Mesothelial cell of epicardium (in vitro differentiated cells): Measurements from ENCODE around the gene COX14. TPM values are rescaled to one million over a fixed set of nuclear protein-coding genes. Genes with fewer than 3 reads are reported as not detected.
A peak's percentile ranks its signal among the peaks of the same experiment; 100 is the strongest.

Experiments used
- DNase-seq, 2 experiments: peaks; one replicate each; pipeline ENCODE4 v3.0.0; 2021; ENCODE audit warnings: low spot score in 2 of 2; ENCODE audit not compliant: unreplicated experiment in 2 of 2
- H3K27ac Mint-ChIP-seq: 2 replicates; pipeline ENCODE4 v1.8.0; 2021; ENCODE audit warnings: mixed read lengths
- H3K27me3 Mint-ChIP-seq: 2 replicates; pipeline ENCODE4 v1.8.0; 2021; ENCODE audit warnings: low read depth, mixed read lengths
- H3K36me3 Mint-ChIP-seq: 2 replicates; pipeline ENCODE4 v1.8.0; 2021; ENCODE audit warnings: mixed read lengths
- H3K4me1 Mint-ChIP-seq: 2 replicates; pipeline ENCODE4 v1.8.0; 2021; ENCODE audit warnings: mixed read lengths
- H3K4me3 Mint-ChIP-seq: 2 replicates; pipeline ENCODE4 v1.8.0; 2021; ENCODE audit warnings: mild to moderate bottlenecking, moderate library complexity, mixed read lengths
- H3K9me3 Mint-ChIP-seq: 2 replicates; pipeline ENCODE4 v1.8.0; 2021; ENCODE audit warnings: mixed read lengths
- CTCF ChIP-seq: fragments of 200-600 bp; sonication (generic); IDR thresholded peaks from one replicate; pipeline ENCODE4 v1.5.0; 2021; ENCODE audit warnings: antibody characterized with exemption; ENCODE audit not compliant: unreplicated experiment
- total RNA-seq: library from RNA; stranded (reverse); gene quantifications from 3 replicates; pipeline ENCODE4 v1.2.1, GENCODE V29; 2021

The COX14 gene
- total RNA-seq, 1 donor from 2014 or later, result 25.0 TPM

GRCh38 chr12:50110762-50111351, 1.2 kb upstream of the COX14 start:
- Mint-ChIP-seq H3K4me1 (peaks cover 17% of the 10 kb centered on the region), H3K27me3 (no peaks in the 10 kb centered on the region), H3K36me3 (peaks cover 2% of the 10 kb centered on the region), H3K27ac (no peak overlapping the region), H3K4me3 (peak overlapping the region; percentile 93), H3K9me3 (no peaks in the 10 kb centered on the region)
- DNase-seq, result no peak
- no peak for TF ChIP-seq CTCF

- TF ChIP-seq CTCF, result no peak
- no peak for DNase-seq
- Mint-ChIP-seq H3K27me3 (no peaks in the 10 kb centered on the region), H3K4me3 (peak overlapping the region; percentile 93), H3K9me3 (no peaks in the 10 kb centered on the region), H3K36me3 (peaks cover 3% of the 10 kb centered on the region), H3K27ac (peak overlapping the region; percentile 78), H3K4me1 (peaks cover 17% of the 10 kb centered on the region)
Measured at GRCh38 chr12:50111395-50111692, 692 bp upstream of the COX14 start.

- H3K4me3 Mint-ChIP-seq, result peak overlapping the region; percentile 93
- TF ChIP-seq CTCF, result no peak
- H3K36me3 Mint-ChIP-seq, result peaks cover 3% of the 10 kb centered on the region
- H3K4me1 Mint-ChIP-seq, result peaks cover 17% of the 10 kb centered on the region
- no peak for DNase-seq
- peak overlapping the region; percentile 98 for H3K27ac Mint-ChIP-seq
- H3K27me3 Mint-ChIP-seq, result no peaks in the 10 kb centered on the region
- H3K9me3 Mint-ChIP-seq, result no peaks in the 10 kb centered on the region
Measured at GRCh38 chr12:50112456-50113218, 601 bp downstream of the COX14 start.

GRCh38 chr12:50117057-50117622, 5.1 kb downstream of the COX14 start:
- peaks cover 8% of the 10 kb centered on the region for H3K36me3 Mint-ChIP-seq
- no peak overlapping the region for H3K4me3 Mint-ChIP-seq
- H3K27me3 Mint-ChIP-seq, result no peaks in the 10 kb centered on the region
- H3K4me1 Mint-ChIP-seq, result peaks cover 12% of the 10 kb centered on the region
- TF ChIP-seq CTCF, result no peak
- no peaks in the 10 kb centered on the region for H3K9me3 Mint-ChIP-seq
- H3K27ac Mint-ChIP-seq, result no peak overlapping the region
- DNase-seq, result no peak

GRCh38 chr12:50119387-50119786, 7.4 kb downstream of the COX14 start:
- no peak for DNase-seq
- H3K36me3 Mint-ChIP-seq, result peaks cover 22% of the 10 kb centered on the region
- H3K4me1 Mint-ChIP-seq, result peaks cover 2% of the 10 kb centered on the region
- H3K9me3 Mint-ChIP-seq, result no peaks in the 10 kb centered on the region
- H3K27ac Mint-ChIP-seq, result no peak overlapping the region
- H3K4me3 Mint-ChIP-seq, result no peak overlapping the region
- no peaks in the 10 kb centered on the region for H3K27me3 Mint-ChIP-seq
- TF ChIP-seq CTCF, result no peak
